ENCODE data around the gene FBXO17.

The FBXO17 gene

DNA sequence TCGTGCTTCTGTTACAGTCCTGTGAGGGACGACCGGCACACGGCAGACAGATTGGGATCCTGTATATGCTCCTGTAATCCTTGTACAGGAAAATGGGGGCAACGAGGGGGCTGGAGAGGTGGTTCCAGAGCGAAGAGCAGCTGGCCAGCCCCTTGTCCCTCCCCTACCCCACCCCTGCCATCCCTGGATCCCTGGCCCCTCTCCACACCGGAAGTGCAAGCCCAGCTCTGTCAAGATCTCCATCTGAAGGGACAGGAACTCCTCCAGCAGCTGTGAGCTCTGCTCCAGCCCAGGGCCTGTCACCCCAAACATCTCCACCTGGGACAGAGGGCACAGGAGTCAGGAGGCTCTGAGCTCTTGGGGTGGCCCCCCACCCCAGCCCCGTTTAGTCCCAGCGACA, 58.0 kb downstream of the FBXO17 start:
- ChIA-PET POLR2A (no interaction called here), CTCF (interaction anchor here (0.5 to 1.2 kb wide), 3 partner anchors 8 to 731 kb away, joined by 3 to 4 read pairs (median 3); partner anchors contain the start of gene SARS2)

GRCh38 chr19:38915329-38916321, 59.9 kb downstream of the FBXO17 start:
- H3K27ac ChIP-seq (ENCODE audit: insufficient read depth in 1 of 2, low read depth in 1 of 2, low read length in 2 of 2, poor library complexity in 1 of 2, severe bottlenecking in 2 of 2): no peak overlapping the region
- H3K9me3 ChIP-seq (ENCODE audit: control extremely low read depth in 1 of 5, control insufficient read depth in 4 of 5, insufficient read depth in 2 of 5, low read depth in 1 of 5, low read length in 4 of 5): no peaks in the 10 kb centered on the region
- no peak for DNase-seq
- no peak overlapping the region for H3K4me3 ChIP-seq (ENCODE audit: control insufficient read depth in 1 of 7, extremely low read depth in 1 of 7, insufficient read depth in 4 of 7, low read depth in 2 of 7, low read length in 6 of 7)
- peaks cover 0 to 5% (median 3%) of the 10 kb centered on the region in 4 experiments for H3K4me1 ChIP-seq (ENCODE audit: control extremely low read depth in 1 of 4, control insufficient read depth in 4 of 4, insufficient read depth in 4 of 4, low read length in 3 of 4)
- H3K36me3 ChIP-seq (ENCODE audit: control insufficient read depth in 4 of 4, insufficient read depth in 4 of 4, low read length in 3 of 4): peaks cover 0 to 14% (median 8%) of the 10 kb centered on the region in 4 experiments
- ChIA-PET POLR2A (no interaction called here), CTCF (interaction anchor here (1.2 to 1.6 kb wide), 2 partner anchors 11 to 15 kb away, joined by 3 read pairs; partner anchors contain the start of genes MRPS12 and SARS2)
- no peaks in the 10 kb centered on the region for H3K27me3 ChIP-seq (replicated peaks in 2 of 5; ENCODE audit: control insufficient read depth in 4 of 5, insufficient read depth in 5 of 5, low read length in 4 of 5)
- 98% methylated on average over 43 of the region's 44 CpGs for WGBS (ENCODE audit: insufficient coverage)

More for the DNA sequence above, 58.0 kb downstream of the FBXO17 start:
- H3K4me3 ChIP-seq (ENCODE audit: control insufficient read depth in 1 of 7, extremely low read depth in 1 of 7, insufficient read depth in 4 of 7, low read depth in 2 of 7, low read length in 6 of 7): no peak overlapping the region
- H3K4me1 ChIP-seq (ENCODE audit: control extremely low read depth in 1 of 4, control insufficient read depth in 4 of 4, insufficient read depth in 4 of 4, low read length in 3 of 4): peaks cover 0 to 5% (median 1%) of the 10 kb centered on the region in 4 experiments
- no peak for DNase-seq
- peaks cover 0 to 2% (median 0%) of the 10 kb centered on the region in 5 experiments for H3K9me3 ChIP-seq (ENCODE audit: control extremely low read depth in 1 of 5, control insufficient read depth in 4 of 5, insufficient read depth in 2 of 5, low read depth in 1 of 5, low read length in 4 of 5)
- peaks cover 0 to 27% (median 16%) of the 10 kb centered on the region in 4 experiments for H3K36me3 ChIP-seq (ENCODE audit: control insufficient read depth in 4 of 4, insufficient read depth in 4 of 4, low read length in 3 of 4)
- H3K27me3 ChIP-seq (replicated peaks in 2 of 5; ENCODE audit: control insufficient read depth in 4 of 5, insufficient read depth in 5 of 5, low read length in 4 of 5): no peaks in the 10 kb centered on the region
- H3K27ac ChIP-seq (ENCODE audit: insufficient read depth in 1 of 2, low read depth in 1 of 2, low read length in 2 of 2, poor library complexity in 1 of 2, severe bottlenecking in 2 of 2): no peak overlapping the region
- WGBS (ENCODE audit: insufficient coverage): 91% methylated on average over 9 of the region's 9 CpGs

GRCh38 chr19:38913958-38914357, 61.6 kb downstream of the FBXO17 start:
- Histone ChIP-seq H3K27ac (ENCODE audit: insufficient read depth in 1 of 2, low read depth in 1 of 2, low read length in 2 of 2, poor library complexity in 1 of 2, severe bottlenecking in 2 of 2) (no peak overlapping the region), H3K4me3 (ENCODE audit: control insufficient read depth in 1 of 7, extremely low read depth in 1 of 7, insufficient read depth in 4 of 7, low read depth in 2 of 7, low read length in 6 of 7) (no peak overlapping the region), H3K9me3 (ENCODE audit: control extremely low read depth in 1 of 5, control insufficient read depth in 4 of 5, insufficient read depth in 2 of 5, low read depth in 1 of 5, low read length in 4 of 5) (no peaks in the 10 kb centered on the region), H3K36me3 (ENCODE audit: control insufficient read depth in 4 of 4, insufficient read depth in 4 of 4, low read length in 3 of 4) (peaks cover 0 to 20% (median 6%) of the 10 kb centered on the region in 4 experiments), H3K27me3 (replicated peaks in 2 of 5; ENCODE audit: control insufficient read depth in 4 of 5, insufficient read depth in 5 of 5, low read length in 4 of 5) (no peaks in the 10 kb centered on the region), H3K4me1 (ENCODE audit: control extremely low read depth in 1 of 4, control insufficient read depth in 4 of 4, insufficient read depth in 4 of 4, low read length in 3 of 4) (peaks cover 0 to 5% (median 3%) of the 10 kb centered on the region in 4 experiments)
- CTCF ChIA-PET: interaction anchor here (0.6 to 1.2 kb wide), 2 partner anchors 35 to 302 kb away, joined by 3 read pairs; no protein-coding TSS in a partner anchor
- WGBS (ENCODE audit: insufficient coverage): 100% methylated on average over 7 of the region's 8 CpGs
- DNase-seq: no peak
- POLR2A ChIA-PET: no interaction called here

- ChIA-PET CTCF (interaction anchor here (1.0 to 1.3 kb wide), 3 partner anchors 12 to 34 kb away, joined by 3 read pairs; no protein-coding TSS in a partner anchor), POLR2A (no interaction called here)
- no peaks in the 10 kb centered on the region for H3K9me3 ChIP-seq (ENCODE audit: control extremely low read depth in 1 of 5, control insufficient read depth in 4 of 5, insufficient read depth in 2 of 5, low read depth in 1 of 5, low read length in 4 of 5)
- H3K27me3 ChIP-seq (replicated peaks in 2 of 5; ENCODE audit: control insufficient read depth in 4 of 5, insufficient read depth in 5 of 5, low read length in 4 of 5): no peaks in the 10 kb centered on the region
- H3K4me3 ChIP-seq (ENCODE audit: control insufficient read depth in 1 of 7, extremely low read depth in 1 of 7, insufficient read depth in 4 of 7, low read depth in 2 of 7, low read length in 6 of 7): no peak overlapping the region
- WGBS (ENCODE audit: insufficient coverage): 57% methylated on average over 11 of the region's 12 CpGs
- H3K27ac ChIP-seq (ENCODE audit: insufficient read depth in 1 of 2, low read depth in 1 of 2, low read length in 2 of 2, poor library complexity in 1 of 2, severe bottlenecking in 2 of 2): no peak overlapping the region
- peak in 2 of 3 donors; percentile 58 to 71 for DNase-seq
- H3K36me3 ChIP-seq (ENCODE audit: control insufficient read depth in 4 of 4, insufficient read depth in 4 of 4, low read length in 3 of 4): peaks cover 0 to 26% (median 12%) of the 10 kb centered on the region in 4 experiments
- H3K4me1 ChIP-seq (ENCODE audit: control extremely low read depth in 1 of 4, control insufficient read depth in 4 of 4, insufficient read depth in 4 of 4, low read length in 3 of 4): peaks cover 0 to 5% (median 3%) of the 10 kb centered on the region in 4 experiments
These were observed 62.7 kb downstream of the FBXO17 start for GRCh38 chr19:38912600-38913514.

DNA sequence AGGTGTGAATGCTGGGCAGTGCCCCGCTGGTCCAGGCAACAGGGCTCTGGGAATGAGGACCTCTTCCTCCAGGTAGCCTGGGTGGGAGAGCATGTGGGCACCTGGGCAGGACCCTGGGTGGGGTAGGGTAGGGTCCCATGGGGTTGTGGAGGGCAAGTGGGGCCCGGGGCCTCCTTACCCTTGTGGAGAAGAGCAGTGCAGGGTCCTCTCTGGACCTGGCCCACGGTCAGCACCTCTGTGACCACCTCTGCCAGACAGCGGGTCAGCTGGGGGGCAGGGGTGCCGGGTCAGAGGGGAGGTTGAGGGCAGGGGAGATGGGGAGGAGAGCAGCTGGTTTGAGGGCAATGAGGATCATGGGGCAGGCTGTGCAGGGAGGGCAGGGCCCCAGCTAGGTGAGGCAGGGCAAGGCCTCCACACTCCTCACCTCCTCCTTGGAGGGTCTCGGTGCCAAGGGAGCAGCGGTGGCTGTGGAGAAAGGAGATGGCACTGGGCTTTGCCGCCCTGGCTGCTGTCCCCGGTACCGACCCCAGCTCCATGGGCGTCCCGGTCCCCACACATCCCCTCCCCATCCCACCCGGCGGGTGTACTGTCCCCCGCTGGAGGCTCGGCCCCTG, 64.0 kb downstream of the FBXO17 start:
- Histone ChIP-seq H3K27ac (ENCODE audit: insufficient read depth in 1 of 2, low read depth in 1 of 2, low read length in 2 of 2, poor library complexity in 1 of 2, severe bottlenecking in 2 of 2) (no peak overlapping the region), H3K9me3 (ENCODE audit: control extremely low read depth in 1 of 5, control insufficient read depth in 4 of 5, insufficient read depth in 2 of 5, low read depth in 1 of 5, low read length in 4 of 5) (no peaks in the 10 kb centered on the region), H3K4me1 (ENCODE audit: control extremely low read depth in 1 of 4, control insufficient read depth in 4 of 4, insufficient read depth in 4 of 4, low read length in 3 of 4) (peaks cover 0 to 5% (median 3%) of the 10 kb centered on the region in 4 experiments), H3K27me3 (replicated peaks in 2 of 5; ENCODE audit: control insufficient read depth in 4 of 5, insufficient read depth in 5 of 5, low read length in 4 of 5) (no peaks in the 10 kb centered on the region), H3K4me3 (ENCODE audit: control insufficient read depth in 1 of 7, extremely low read depth in 1 of 7, insufficient read depth in 4 of 7, low read depth in 2 of 7, low read length in 6 of 7) (no peak overlapping the region), H3K36me3 (ENCODE audit: control insufficient read depth in 4 of 4, insufficient read depth in 4 of 4, low read length in 3 of 4) (peaks cover 0 to 38% (median 21%) of the 10 kb centered on the region in 4 experiments)
- no peak for DNase-seq
- ChIA-PET POLR2A (no interaction called here), CTCF (interaction anchor here (1.0 to 1.3 kb wide), 2 partner anchors 10 to 14 kb away, joined by 3 read pairs; no protein-coding TSS in a partner anchor)
- WGBS (ENCODE audit: insufficient coverage): 80% methylated on average over 14 of the region's 16 CpGs

GRCh38 chr19:38910488-38910887, 65.1 kb downstream of the FBXO17 start:
- WGBS (ENCODE audit: insufficient coverage): 97% methylated on average over 6 of the region's 12 CpGs
- Histone ChIP-seq H3K4me3 (ENCODE audit: control insufficient read depth in 1 of 7, extremely low read depth in 1 of 7, insufficient read depth in 4 of 7, low read depth in 2 of 7, low read length in 6 of 7) (no peak overlapping the region), H3K27me3 (replicated peaks in 2 of 5; ENCODE audit: control insufficient read depth in 4 of 5, insufficient read depth in 5 of 5, low read length in 4 of 5) (no peaks in the 10 kb centered on the region), H3K27ac (ENCODE audit: insufficient read depth in 1 of 2, low read depth in 1 of 2, low read length in 2 of 2, poor library complexity in 1 of 2, severe bottlenecking in 2 of 2) (no peak overlapping the region), H3K36me3 (ENCODE audit: control insufficient read depth in 4 of 4, insufficient read depth in 4 of 4, low read length in 3 of 4) (peaks cover 0 to 38% (median 20%) of the 10 kb centered on the region in 4 experiments), H3K4me1 (ENCODE audit: control extremely low read depth in 1 of 4, control insufficient read depth in 4 of 4, insufficient read depth in 4 of 4, low read length in 3 of 4) (peaks cover 0 to 5% (median 3%) of the 10 kb centered on the region in 4 experiments), H3K9me3 (ENCODE audit: control extremely low read depth in 1 of 5, control insufficient read depth in 4 of 5, insufficient read depth in 2 of 5, low read depth in 1 of 5, low read length in 4 of 5) (no peaks in the 10 kb centered on the region)
- DNase-seq: no peak
- ChIA-PET POLR2A (no interaction called here), CTCF (no interaction called here)
